K562 (cell line): ENCODE data around the gene SBF1. TPM values are rescaled to one million over a fixed set of nuclear protein-coding genes. Genes with fewer than 3 reads are reported as not detected.

Experiments used
- ATAC-seq: fragments of 200-7000 bp; cut with Tn5 transposase; 3 replicates; pipeline ENCODE4 v1.9.1; 2020; ENCODE audit warnings: moderate library complexity
- BruUV-seq: library from RNA; stranded (reverse); fragments of 400-500 nt; replicated peaks from 2 replicates; lab custom pipeline; 2021; lab: Mats Ljungman, UMichigan
- CTCF ChIA-PET: fragments of 300-600 bp; formaldehyde crosslinking; extraction: SDS; loops from one replicate; lab custom pipeline; 2021; ENCODE audit warnings: low intra/inter-chr PET ratio; lab: Yijun Ruan, JAX
- POLR2A ChIA-PET: fragments of 300-600, 350-650 bp; sonication (Branson Sonifier 250); formaldehyde crosslinking; extraction: SDS; loops from one replicate; lab custom pipeline; 2021; ENCODE audit warnings: antibody characterized with exemption, inconsistent platforms; lab: Yijun Ruan, JAX
- DNase-seq, 4 experiments: peaks; one replicate each; pipeline versions ENCODE4 v3.0.0 to v3.0.0-alpha.2; 2011 to 2018; ENCODE audit warnings: low spot score in 3 of 4, mixed read lengths in 3 of 4; ENCODE audit errors: extremely low read depth in 1 of 4
- FAIRE-seq: peaks from 2 replicates; lab custom pipeline; 2011; peaks lifted over from hg19 to GRCh38; lab: Jason Lieb, UNC
- H2AFZ ChIP-seq: 2 replicates; pipeline ENCODE4 v1.6.0; 2011; ENCODE audit warnings: low read depth, low read length, control low read depth, inconsistent platforms
- H3K27ac ChIP-seq: fragments of 200-600 bp; 3 replicates; pipeline ENCODE4 v1.8.0; 2011; ENCODE audit warnings: low read depth, mild to moderate bottlenecking, control low read depth, inconsistent platforms, low read length, moderate library complexity, mixed read lengths; ENCODE audit errors: extremely low read depth
- H3K27me3 ChIP-seq, 2 experiments: fragments of 300-600 bp in 1 of 2; 2 replicates in 1 of 2; 3 replicates in 1 of 2; pipeline versions ENCODE4 v1.6.0 to v1.8.0; 2011; ENCODE audit warnings: inconsistent platforms in 2 of 2, low read length in 2 of 2, mild to moderate bottlenecking in 1 of 2, mixed read lengths in 1 of 2, moderate library complexity in 1 of 2; ENCODE audit not compliant: control insufficient read depth in 2 of 2, insufficient read depth in 2 of 2
- H3K36me3 ChIP-seq: fragments of 300-600 bp; 3 replicates; pipeline ENCODE4 v1.8.0; 2011; ENCODE audit warnings: mild to moderate bottlenecking, low read length, inconsistent platforms; ENCODE audit not compliant: control insufficient read depth, insufficient read depth
- H3K4me1 ChIP-seq, 2 experiments: fragments of 200-600 bp in 1 of 2; replicated peaks in 1 of 2; 2 replicates in 1 of 2; 3 replicates in 1 of 2; pipeline versions ENCODE4 v1.5.1 to v1.8.0; 2011; ENCODE audit warnings: inconsistent platforms in 2 of 2, low read length in 2 of 2, mild to moderate bottlenecking in 1 of 2, mixed read lengths in 1 of 2, moderate library complexity in 1 of 2; ENCODE audit not compliant: control insufficient read depth in 2 of 2, insufficient read depth in 2 of 2
- H3K4me2 ChIP-seq: 2 replicates; pipeline ENCODE4 v1.6.1; 2011; ENCODE audit warnings: low read length, control low read depth, inconsistent platforms, mixed read lengths; ENCODE audit not compliant: insufficient read depth
- H3K4me3 ChIP-seq: fragments of 200-600 bp; sonication (generic), shearing (Covaris generic); 2 replicates; pipeline ENCODE4 v1.5.1; 2016; ENCODE audit warnings: control low read depth, inconsistent platforms
- H3K79me2 ChIP-seq: fragments of 200-600 bp; 3 replicates; pipeline ENCODE4 v1.8.0; 2011; ENCODE audit warnings: low read length, inconsistent platforms; ENCODE audit not compliant: control insufficient read depth, insufficient read depth
- H3K9ac ChIP-seq, 2 experiments: 2 replicates each; pipeline versions ENCODE4 v1.6.0 to v1.6.1; 2011; ENCODE audit warnings: low read depth in 2 of 2, low read length in 2 of 2, control low read depth in 1 of 2, inconsistent platforms in 1 of 2, mild to moderate bottlenecking in 1 of 2, mixed read lengths in 1 of 2; ENCODE audit not compliant: insufficient read depth in 1 of 2
- H3K9me1 ChIP-seq: one replicate; pipeline ENCODE4 v1.6.0; 2011; ENCODE audit warnings: inconsistent platforms, mild to moderate bottlenecking, low read length, moderate library complexity; ENCODE audit not compliant: control insufficient read depth, insufficient read depth
- H3K9me3 ChIP-seq: replicated peaks from 2 replicates; pipeline ENCODE4 v1.5.1; 2011; ENCODE audit warnings: low read depth, low read length, inconsistent platforms; ENCODE audit not compliant: control insufficient read depth, insufficient read depth
- H4K20me1 ChIP-seq: replicated peaks from 2 replicates; pipeline ENCODE4 v1.6.1; 2011; ENCODE audit warnings: low read length, inconsistent platforms, mixed read lengths; ENCODE audit not compliant: control insufficient read depth, insufficient read depth
- CHD2 ChIP-seq: IDR thresholded peaks from 2 replicates; pipeline ENCODE4 v1.6.1; 2011; ENCODE audit warnings: low read depth, low read length
- KDM1A ChIP-seq, 2 experiments: fragments of 450-650 bp; IDR thresholded peaks; 2 replicates each; pipeline ENCODE4 v1.6.1; 2016; ENCODE audit warnings: mild to moderate bottlenecking in 2 of 2
- MBD1 ChIP-seq: fragments of 250-450 bp; sonication (Bioruptor Pico); IDR thresholded peaks from 2 replicates; pipeline ENCODE4 v1.8.0; 2022; ENCODE audit warnings: inconsistent platforms
- POLR2G ChIP-seq: fragments of 200-400 bp; formaldehyde crosslinking; IDR thresholded peaks from 2 replicates; pipeline ENCODE4 v1.6.1; 2017; ENCODE audit warnings: low read depth, mild to moderate bottlenecking, antibody characterized with exemption, low read length, moderate library complexity
- PRMT5 ChIP-seq: sonication (generic); formaldehyde crosslinking; IDR thresholded peaks from 2 replicates; pipeline ENCODE4 v1.5.0; 2020; ENCODE audit warnings: missing genetic modification reagents
- RBFOX2 ChIP-seq: fragments of 200-400 bp; formaldehyde crosslinking; IDR thresholded peaks from 2 replicates; pipeline ENCODE4 v1.6.1; 2017; ENCODE audit warnings: low read depth, mild to moderate bottlenecking, low read length, moderate library complexity
- RBM22 ChIP-seq: fragments of 200-400 bp; formaldehyde crosslinking; IDR thresholded peaks from 2 replicates; pipeline ENCODE4 v1.6.1; 2018; ENCODE audit warnings: low read length, low read depth; ENCODE audit not compliant: poor library complexity, severe bottlenecking
- SAFB2 ChIP-seq: fragments of 200-400 bp; formaldehyde crosslinking; IDR thresholded peaks from 2 replicates; pipeline ENCODE4 v1.6.1; 2018; ENCODE audit warnings: borderline replicate concordance, low read length, low read depth, moderate library complexity; ENCODE audit not compliant: severe bottlenecking
- ZBTB5 ChIP-seq: fragments of 450-650 bp; IDR thresholded peaks from 2 replicates; pipeline ENCODE4 v1.6.1; 2017; ENCODE audit warnings: antibody characterized with exemption
- ZHX1 ChIP-seq: fragments of 150-350 bp; conservative IDR thresholded peaks from 2 replicates; pipeline ENCODE4 v1.6.1; 2014; ENCODE audit warnings: low read length
- WGBS: fragments of 100-300 bp; shearing (Covaris generic); methylation state at CpG from one replicate; pipeline ENCODE4 v1.1.6; 2016; ENCODE audit warnings: low coverage, mixed read lengths; ENCODE audit not compliant: insufficient coverage; ENCODE audit errors: missing lambda C conversion rate; 5-methylcytosine and 5-hydroxymethylcytosine counted together
- in situ Hi-C: fragments of 300-500 bp; cut with MboI; formaldehyde crosslinking; loops from 4 replicates; pipeline ENCODE4 v1.15.0; 2018; ENCODE audit warnings: inconsistent platforms, mixed read lengths
- intact Hi-C: fragments of 100-400 bp; cut with micrococcal nuclease; formaldehyde crosslinking; loops from 2 replicates; pipeline ENCODE4 v1.14.2; 2022
- polyA plus RNA-seq, 8 experiments: library from polyadenylated mRNA; depleted of rRNA in 4 of 8; stranded (reverse) in 5 of 8; unstranded in 3 of 8; fragments of >200 nt; fragmentation: Nextera tagmentation in 2 of 8; fragmentation: Illumina TruSeq in 1 of 8; extraction: Ambion mirVana in 2 of 8; extraction: Trizol in 1 of 8; gene quantifications; 2 replicates each; pipeline versions ENCODE4 v1.2.1 to v1.2.3, GENCODE V29; 2011 to 2014; ENCODE audit warnings: inconsistent platforms in 1 of 8, missing spikeins in 1 of 8
- total RNA-seq, 7 experiments: library from RNA; depleted of rRNA in 6 of 7; stranded (reverse); fragments of >200 nt in 6 of 7; fragmentation: Illumina TruSeq in 2 of 7; extraction: Trizol in 2 of 7; gene quantifications; 2 replicates each; pipeline versions ENCODE4 v1.2.1 to v1.2.3, GENCODE V29; 2011 to 2021; ENCODE audit warnings: low replicate concordance in 1 of 7

The SBF1 gene
- total and polyA plus RNA-seq, 9 of the 15 experiments (the other 6 are each of a cell fraction or from before 2014, with no cell fraction given) = 0.44 to 50.4 (median 11.4) TPM

GRCh38 chr22:50523458-50523805 is 48.6 kb upstream of the SBF1 start (continued):
- no peak for TF ChIP-seq ZBTB5
- TF ChIP-seq, all 486 proteins: peak for 2

- WGBS = 87% methylated on average over 14 of the region's 22 CpGs
- no peak for ATAC-seq
- BruUV-seq = TSS peak; percentile 20
- TF ChIP-seq RBFOX2 (peak; percentile 27; the same call in 1 of the 2 replicates), CHD2 (no peak), KDM1A (IDR thresholded peaks at IDR 0.05) (no peak), SAFB2 (no peak), MBD1 (no peak), POLR2G (peak; percentile 51; the same call in 1 of the 2 replicates), ZHX1 (no peak), RBM22 (peak; percentile 22), PRMT5 (CRISPR knock-in tag) (no peak)
- POLR2A ChIA-PET = interaction anchor here (0.5 to 5.3 kb wide), 6 partner anchors 9 to 282 kb away, joined by 3 to 65 read pairs (median 5); partner anchors contain the start of genes LMF2, NCAPH2 and SYCE3
- in situ Hi-C loops = loop anchor here (5.0 kb wide), 1 partner anchor 44 kb away; no protein-coding TSS in a partner anchor
- H3K9me1 ChIP-seq = no peaks in the 10 kb centered on the region
- no peak overlapping the region for H3K4me2 ChIP-seq
- H3K27me3 ChIP-seq = no peaks in the 10 kb centered on the region
- H3K79me2 ChIP-seq = peaks cover 34% of the 10 kb centered on the region
- peaks cover 58% of the 10 kb centered on the region; the same call in 1 of the 3 replicates for H3K36me3 ChIP-seq
- H3K9ac ChIP-seq = no peak overlapping the region; a peak in 1 of 4 replicates
- H3K9me3 ChIP-seq = no peaks in the 10 kb centered on the region
- FAIRE-seq = no peak
- peaks cover 12% of the 10 kb centered on the region; the same call in 1 of the 2 replicates for H4K20me1 ChIP-seq
- no peak overlapping the region for H3K27ac ChIP-seq
- DNase-seq = no peak
- CTCF ChIA-PET = no interaction called here
- intact Hi-C loops = no loop called here
- H3K4me1 ChIP-seq = peaks cover 8 to 50% of the 10 kb centered on the region in 2 experiments; a peak in 4 of 5 replicates
- no peak overlapping the region for H3K4me3 ChIP-seq
- H2AFZ ChIP-seq = no peak overlapping the region
Measured at GRCh38 chr22:50522806-50523438, 48.1 kb upstream of the SBF1 start.
